Liver (tissue), 3 donors: ENCODE results near the gene RPTOR.

Experiments used
- GABPA ChIP-seq, 2 donors: IDR thresholded peaks in 1 of 2; conservative IDR thresholded peaks in 1 of 2; 2 replicates each; pipeline ENCODE4 v1.6.1; 2016; ENCODE audit warnings: antibody characterized with exemption in 2 of 2, mild to moderate bottlenecking in 1 of 2, moderate library complexity in 1 of 2
- NR2F2 ChIP-seq: IDR thresholded peaks from 2 replicates; pipeline ENCODE4 v1.6.1; 2016; ENCODE audit warnings: antibody characterized with exemption
- RAD21 ChIP-seq, 2 donors: IDR thresholded peaks; 2 replicates each; pipeline ENCODE4 v1.6.1; 2016; ENCODE audit warnings: antibody characterized with exemption in 2 of 2, mild to moderate bottlenecking in 2 of 2
- RXRA ChIP-seq, 2 donors: IDR thresholded peaks; 2 replicates each; pipeline ENCODE4 v1.6.1; 2017 to 2018; ENCODE audit warnings: antibody characterized with exemption in 2 of 2, mild to moderate bottlenecking in 1 of 2
- SP1 ChIP-seq: IDR thresholded peaks from 2 replicates; pipeline ENCODE4 v1.6.1; 2018; ENCODE audit warnings: antibody characterized with exemption, mild to moderate bottlenecking
- TAF1 ChIP-seq: conservative IDR thresholded peaks from 2 replicates; pipeline ENCODE4 v1.6.1; 2016; ENCODE audit warnings: antibody characterized with exemption, mild to moderate bottlenecking
- YY1 ChIP-seq: IDR thresholded peaks from 2 replicates; pipeline ENCODE4 v1.6.1; 2016; ENCODE audit warnings: antibody characterized with exemption, mild to moderate bottlenecking
- TF ChIP-seq, protein P1 (sequence below): fragments of 150-350 bp; IDR thresholded peaks from 2 replicates; pipeline ENCODE4 v1.5.1; 2017; ENCODE audit warnings: improper control_type of control experiment, low read depth, low read length; ENCODE audit not compliant: missing input control
- TF ChIP-seq, protein P2 (sequence below): IDR thresholded peaks from 2 replicates; pipeline ENCODE4 v1.6.1; 2016; ENCODE audit warnings: antibody characterized with exemption
- donor health status: healthy.
- donor health status: healthy.

DNA sequence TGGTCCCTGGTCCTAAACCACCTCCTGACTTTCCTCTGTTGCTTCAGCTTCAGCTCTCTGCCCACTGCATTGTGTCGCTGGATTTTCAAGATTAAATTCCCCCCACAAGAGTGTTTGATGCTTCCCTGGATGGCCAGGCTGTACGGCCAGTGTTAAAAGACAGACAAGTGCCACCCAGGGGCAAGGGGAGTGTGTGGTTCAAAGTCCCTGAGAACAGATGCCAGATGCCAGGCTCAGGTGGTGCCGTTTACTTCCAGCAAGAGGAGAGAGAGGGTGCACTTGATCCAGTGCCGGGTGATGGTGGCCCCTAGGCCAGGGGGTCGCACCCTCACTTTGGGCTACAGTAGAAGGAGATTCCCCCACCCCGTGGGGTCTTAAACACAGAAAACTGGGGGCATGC lies 109.2 kb downstream of the RPTOR start:
- TF ChIP-seq, protein P1, sequence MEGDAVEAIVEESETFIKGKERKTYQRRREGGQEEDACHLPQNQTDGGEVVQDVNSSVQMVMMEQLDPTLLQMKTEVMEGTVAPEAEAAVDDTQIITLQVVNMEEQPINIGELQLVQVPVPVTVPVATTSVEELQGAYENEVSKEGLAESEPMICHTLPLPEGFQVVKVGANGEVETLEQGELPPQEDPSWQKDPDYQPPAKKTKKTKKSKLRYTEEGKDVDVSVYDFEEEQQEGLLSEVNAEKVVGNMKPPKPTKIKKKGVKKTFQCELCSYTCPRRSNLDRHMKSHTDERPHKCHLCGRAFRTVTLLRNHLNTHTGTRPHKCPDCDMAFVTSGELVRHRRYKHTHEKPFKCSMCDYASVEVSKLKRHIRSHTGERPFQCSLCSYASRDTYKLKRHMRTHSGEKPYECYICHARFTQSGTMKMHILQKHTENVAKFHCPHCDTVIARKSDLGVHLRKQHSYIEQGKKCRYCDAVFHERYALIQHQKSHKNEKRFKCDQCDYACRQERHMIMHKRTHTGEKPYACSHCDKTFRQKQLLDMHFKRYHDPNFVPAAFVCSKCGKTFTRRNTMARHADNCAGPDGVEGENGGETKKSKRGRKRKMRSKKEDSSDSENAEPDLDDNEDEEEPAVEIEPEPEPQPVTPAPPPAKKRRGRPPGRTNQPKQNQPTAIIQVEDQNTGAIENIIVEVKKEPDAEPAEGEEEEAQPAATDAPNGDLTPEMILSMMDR, result no peak
- TF ChIP-seq SP1 (no peak), RAD21 (IDR thresholded peaks at IDR 0.05) (no peak), YY1 (no peak), RXRA (IDR thresholded peaks at IDR 0.05) (no peak), TAF1 (no peak), GABPA (IDR thresholded peaks at IDR 0.05 in 1 of 2, conservative IDR thresholded peaks at IDR 0.05 in 1 of 2) (no peak), NR2F2 (no peak)
- TF ChIP-seq, protein P2, sequence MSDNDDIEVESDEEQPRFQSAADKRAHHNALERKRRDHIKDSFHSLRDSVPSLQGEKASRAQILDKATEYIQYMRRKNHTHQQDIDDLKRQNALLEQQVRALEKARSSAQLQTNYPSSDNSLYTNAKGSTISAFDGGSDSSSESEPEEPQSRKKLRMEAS, result no peak
